Inflammatory macrophage treated with lipopolysaccharide for 1 hour (primary cell): ENCODE results near the gene C20orf96.
"Not testable (repeated sequence)": the region's sequence is repeated elsewhere in the genome, so short reads cannot be mapped to it uniquely, and the experiment has no call there.

Source experiments
- DNase-seq, 2 donors: peaks; one replicate each; pipeline ENCODE4 v3.0.0-alpha.2; 2020 to 2022

The C20orf96 gene

GRCh38 chr20:290084-290831 lies at the start of gene C20orf96:
C20orf96 (minus strand) TSS chr20:290750; CDS start chr20:290610, 140 bp downstream.
- peak; percentile 91 to 96 for DNase-seq

- DNase-seq: not testable (repeated sequence)
Observed at GRCh38 chr20:336040-336439, 45.5 kb upstream of the C20orf96 start.

- DNase-seq: no peak
Observed at GRCh38 chr20:334578-334977, 44.0 kb upstream of the C20orf96 start.

GRCh38 chr20:330233-331149 lies 39.9 kb upstream of the C20orf96 start:
- DNase-seq: peak; percentile 85 to 92

- no peak for DNase-seq
Observed at GRCh38 chr20:329851-330232, 39.3 kb upstream of the C20orf96 start.

GRCh38 chr20:328975-329695 lies 38.6 kb upstream of the C20orf96 start:
- no peak for DNase-seq

GRCh38 chr20:328027-328974 lies 37.8 kb upstream of the C20orf96 start:
- no peak for DNase-seq

GRCh38 chr20:327186-328026 lies 36.9 kb upstream of the C20orf96 start:
- peak in 1 of 2 donors; percentile 48 for DNase-seq

- DNase-seq: no peak
Observed at GRCh38 chr20:326645-327185, 36.2 kb upstream of the C20orf96 start.

- DNase-seq: peak in 1 of 2 donors; percentile 29
Observed at GRCh38 chr20:325889-326644, 35.5 kb upstream of the C20orf96 start.

- peak; percentile 79 to 94 for DNase-seq
Observed at GRCh38 chr20:325045-325888, 34.7 kb upstream of the C20orf96 start, which contains the start of gene SOX12. SOX12 (plus strand) TSS chr20:325552; CDS start chr20:325925, 373 bp downstream.

- DNase-seq: peak; percentile 66 to 83
Observed at GRCh38 chr20:324177-325044, 33.9 kb upstream of the C20orf96 start.

GRCh38 chr20:316316-317068 lies 25.9 kb upstream of the C20orf96 start:
- DNase-seq: no peak

- no peak for DNase-seq
Observed at GRCh38 chr20:313948-314347, 23.4 kb upstream of the C20orf96 start.

- no peak for DNase-seq
Observed at GRCh38 chr20:313402-313801, 22.9 kb upstream of the C20orf96 start.

GRCh38 chr20:312866-313265 lies 22.3 kb upstream of the C20orf96 start:
- DNase-seq: no peak

GRCh38 chr20:312067-312466 lies 21.5 kb upstream of the C20orf96 start:
- DNase-seq: no peak
